HepG2 (cell line): ENCODE measurements around the gene RARA. TPM values are rescaled to one million over a fixed set of nuclear protein-coding genes. Genes with fewer than 3 reads are reported as not detected.
A peak's percentile ranks its signal among the peaks of the same experiment; 100 is the strongest.

Source experiments
- ARID2 ChIP-seq: sonication (generic); formaldehyde crosslinking; IDR thresholded peaks from 2 replicates; pipeline ENCODE4 v1.8.1; 2022; ENCODE audit warnings: mild to moderate bottlenecking, missing genetic modification reagents, borderline replicate concordance
- ATF4 ChIP-seq, 2 experiments: fragments of 450-650 bp in 1 of 2; sonication (generic) in 1 of 2; formaldehyde crosslinking; IDR thresholded peaks; 2 replicates each; pipeline versions ENCODE4 v1.5.0 to v1.8.0; 2020 to 2022; ENCODE audit warnings: mild to moderate bottlenecking in 1 of 2, missing genetic modification reagents in 1 of 2
- DMAP1 ChIP-seq: IDR thresholded peaks from 2 replicates; pipeline ENCODE4 v1.6.1; 2016
- ELF3 ChIP-seq: IDR thresholded peaks from 2 replicates; pipeline ENCODE4 v1.6.1; 2016; ENCODE audit warnings: missing genetic modification reagents, missing compliant biosample characterization
- FOXK2 ChIP-seq: fragments of 450-650 bp; IDR thresholded peaks from 2 replicates; pipeline ENCODE4 v1.6.1; 2016
- FOXM1 ChIP-seq: sonication (generic); formaldehyde crosslinking; IDR thresholded peaks from 2 replicates; pipeline ENCODE4 v1.5.0; 2020; ENCODE audit warnings: missing genetic modification reagents
- HOXA3 ChIP-seq: sonication (generic); formaldehyde crosslinking; IDR thresholded peaks from 2 replicates; pipeline ENCODE4 v1.5.0; 2020; ENCODE audit warnings: missing genetic modification reagents
- KDM2A ChIP-seq: sonication (generic); formaldehyde crosslinking; IDR thresholded peaks from 2 replicates; pipeline ENCODE4 v1.4.0; 2020; ENCODE audit warnings: low read depth, missing genetic modification reagents, borderline replicate concordance
- KLF12 ChIP-seq: sonication (generic); formaldehyde crosslinking; IDR thresholded peaks from 2 replicates; pipeline ENCODE4 v1.4.0; 2020; ENCODE audit warnings: missing genetic modification reagents, borderline replicate concordance
- MIXL1 ChIP-seq: IDR thresholded peaks from 2 replicates; pipeline ENCODE4 v1.6.1; 2016
- NR2C2 ChIP-seq: sonication (generic); formaldehyde crosslinking; IDR thresholded peaks from 2 replicates; pipeline ENCODE4 v1.4.0; 2020; ENCODE audit warnings: missing genetic modification reagents, mild to moderate bottlenecking, moderate library complexity, borderline replicate concordance
- PCBP1 ChIP-seq: fragments of 200-400 bp; formaldehyde crosslinking; IDR thresholded peaks from 2 replicates; pipeline ENCODE4 v1.6.1; 2017; ENCODE audit warnings: mild to moderate bottlenecking, low read depth, low read length, borderline replicate concordance
- SNAI1 ChIP-seq: sonication (generic); formaldehyde crosslinking; IDR thresholded peaks from 2 replicates; pipeline ENCODE4 v1.5.0; 2020; ENCODE audit warnings: mild to moderate bottlenecking, missing genetic modification reagents, borderline replicate concordance
- TFAP4 ChIP-seq: sonication (generic); IDR thresholded peaks from 2 replicates; pipeline ENCODE4 v1.6.1; 2016; ENCODE audit warnings: low read depth, borderline replicate concordance
- TFDP2 ChIP-seq: sonication (generic); formaldehyde crosslinking; IDR thresholded peaks from 2 replicates; pipeline ENCODE4 v1.4.0; 2020; ENCODE audit warnings: missing genetic modification reagents
- ZBTB39 ChIP-seq: sonication (generic); formaldehyde crosslinking; IDR thresholded peaks from 2 replicates; pipeline ENCODE4 v1.5.0; 2020; ENCODE audit warnings: missing genetic modification reagents
- ZBTB42 ChIP-seq: sonication (generic); formaldehyde crosslinking; IDR thresholded peaks from 2 replicates; pipeline ENCODE4 v1.5.0; 2020; ENCODE audit warnings: mild to moderate bottlenecking, missing genetic modification reagents
- ZFP1 ChIP-seq: IDR thresholded peaks from 2 replicates; pipeline ENCODE4 v1.6.1; 2016
- ZMYM3 ChIP-seq: sonication (generic); formaldehyde crosslinking; IDR thresholded peaks from 2 replicates; pipeline ENCODE4 v1.5.1; 2020; ENCODE audit warnings: mild to moderate bottlenecking, missing genetic modification reagents
- ZNF260 ChIP-seq: sonication (generic); formaldehyde crosslinking; IDR thresholded peaks from 2 replicates; pipeline ENCODE4 v1.4.0; 2020; ENCODE audit warnings: missing genetic modification reagents, low read depth, mild to moderate bottlenecking, borderline replicate concordance
- ZNF274 ChIP-seq: sonication (generic); formaldehyde crosslinking; IDR thresholded peaks from 2 replicates; pipeline ENCODE4 v1.5.1; 2020; ENCODE audit warnings: mild to moderate bottlenecking, missing genetic modification reagents
- ZNF546 ChIP-seq: sonication (generic); formaldehyde crosslinking; conservative IDR thresholded peaks from 2 replicates; pipeline ENCODE4 v1.8.1; 2023; ENCODE audit warnings: mild to moderate bottlenecking, missing genetic modification reagents
- ZNF790 ChIP-seq: sonication (generic); formaldehyde crosslinking; IDR thresholded peaks from 2 replicates; pipeline ENCODE4 v1.8.0; 2022; ENCODE audit warnings: missing genetic modification reagents, mild to moderate bottlenecking, borderline replicate concordance
- ZNF800 ChIP-seq: sonication (generic); formaldehyde crosslinking; IDR thresholded peaks from 2 replicates; pipeline ENCODE4 v1.4.0; 2020; ENCODE audit warnings: missing genetic modification reagents
- polyA plus RNA-seq, 8 experiments: library from polyadenylated mRNA; depleted of rRNA in 3 of 8; stranded (reverse) in 7 of 8; unstranded in 1 of 8; fragments of >200 nt; fragmentation: Illumina TruSeq in 4 of 8; extraction: Trizol in 4 of 8; gene quantifications; 2 replicates each; pipeline versions ENCODE4 v1.2.1 to v1.2.3, GENCODE V29; 2011 to 2016; ENCODE audit warnings: low read depth in 4 of 8, missing spikeins in 1 of 8, mixed read lengths in 1 of 8; ENCODE audit not compliant: insufficient read depth in 1 of 8
- total RNA-seq, 5 experiments: library from RNA; depleted of rRNA; stranded (reverse); fragments of >200 nt; fragmentation: Illumina TruSeq; extraction: Trizol; gene quantifications; 2 replicates each; pipeline ENCODE4 v1.2.3, GENCODE V29; 2016; ENCODE audit warnings: low read depth in 1 of 5

The RARA gene
- total and polyA plus RNA-seq, 2 of the 13 experiments (the other 11 are each of a cell fraction or from before 2014, with no cell fraction given), result 6.4 to 8.6 TPM

- TF ChIP-seq KDM2A (CRISPR knock-in tag) (peak; percentile 22; the same call in 1 of the 2 replicates), KLF12 (CRISPR knock-in tag) (no peak), ZFP1 (CRISPR knock-in tag) (no peak), ZBTB42 (CRISPR knock-in tag) (no peak), ZNF546 (CRISPR knock-in tag) (no peak), ELF3 (CRISPR knock-in tag) (no peak), FOXK2 (peak; percentile 21; the same call in 1 of the 2 replicates), ZNF274 (CRISPR knock-in tag) (no peak; the same call in 1 of the 2 replicates), ZNF800 (CRISPR knock-in tag) (no peak), ZNF790 (CRISPR knock-in tag) (no peak), ZMYM3 (peak; percentile 60; the same call in 1 of the 2 replicates), DMAP1 (CRISPR knock-in tag) (no peak), MIXL1 (CRISPR knock-in tag) (no peak), ARID2 (CRISPR knock-in tag) (0 out of 2 replicates have a peak, but pooled peaks have one; percentile 29), PCBP1 (peak; percentile 82; the same call in 1 of the 2 replicates), TFAP4 (peak; percentile 20; the same call in 1 of the 2 replicates), SNAI1 (CRISPR knock-in tag) (peak; percentile 21; the same call in 1 of the 2 replicates), ZBTB39 (CRISPR knock-in tag) (no peak), TFDP2 (0 out of 2 replicates have a peak, but pooled peaks have one; percentile 6), ZNF260 (CRISPR knock-in tag) (no peak), ATF4 (CRISPR knock-in tag; IDR thresholded peaks at IDR 0.05) (no peak), HOXA3 (CRISPR knock-in tag) (no peak), NR2C2 (CRISPR knock-in tag) (peak; percentile 11; the same call in 1 of the 2 replicates), FOXM1 (CRISPR knock-in tag) (no peak)
Measured at GRCh38 chr17:40341808-40342503, 33.0 kb downstream of the RARA start (continued).
